GM19351 (cell line): ENCODE measurements around the gene GRIPAP1.

Source experiments
- ATAC-seq: cut with Tn5 transposase; IDR thresholded peaks from one replicate; pipeline ENCODE4 v1.9.1; 2021; ENCODE audit warnings: mild to moderate bottlenecking, moderate library complexity; ENCODE audit not compliant: unreplicated experiment

Gene GRIPAP1

GRCh38 chrX:48927736-48928382 lies 74.2 kb downstream of the GRIPAP1 start:
- no peak for ATAC-seq

DNA sequence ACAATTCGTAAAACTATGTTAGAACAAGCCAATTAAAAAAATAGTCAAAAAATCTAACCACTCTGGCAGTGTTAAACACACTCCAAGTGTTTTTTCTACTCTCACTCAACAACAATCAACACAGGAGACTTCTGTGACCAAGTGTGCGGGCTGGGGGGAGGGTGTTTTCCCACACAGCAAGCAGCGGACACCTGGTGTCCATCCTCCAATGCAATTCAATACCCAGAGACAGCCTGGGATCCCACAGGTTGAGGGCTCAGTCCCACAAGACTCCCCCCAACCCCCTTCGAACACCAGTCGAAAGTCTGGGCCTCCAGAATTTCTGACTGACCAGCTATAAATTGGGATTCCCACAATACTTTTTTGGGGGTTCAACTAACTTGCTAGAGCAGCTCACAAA lies 74.9 kb downstream of the GRIPAP1 start:
- no peak for ATAC-seq

DNA sequence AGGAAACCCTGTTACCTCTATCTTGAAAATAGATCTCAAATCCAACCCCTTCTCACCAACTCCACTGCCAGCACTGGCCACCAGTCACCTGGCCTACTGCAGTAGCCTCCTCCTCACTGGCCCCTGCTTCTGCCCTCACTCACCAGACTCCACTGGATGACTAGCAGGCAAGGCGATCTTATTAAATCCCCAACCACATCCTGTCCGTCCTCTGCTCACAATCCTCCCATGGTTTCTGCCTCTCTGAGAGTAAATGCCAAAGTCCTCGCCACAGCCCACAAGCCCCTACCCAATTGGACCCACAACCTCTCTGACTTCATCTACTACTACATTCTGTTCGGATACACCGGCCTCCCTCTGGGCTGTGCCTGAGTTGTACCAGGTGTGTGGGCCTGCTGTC lies 77.8 kb downstream of the GRIPAP1 start:
- ATAC-seq, result no peak

DNA sequence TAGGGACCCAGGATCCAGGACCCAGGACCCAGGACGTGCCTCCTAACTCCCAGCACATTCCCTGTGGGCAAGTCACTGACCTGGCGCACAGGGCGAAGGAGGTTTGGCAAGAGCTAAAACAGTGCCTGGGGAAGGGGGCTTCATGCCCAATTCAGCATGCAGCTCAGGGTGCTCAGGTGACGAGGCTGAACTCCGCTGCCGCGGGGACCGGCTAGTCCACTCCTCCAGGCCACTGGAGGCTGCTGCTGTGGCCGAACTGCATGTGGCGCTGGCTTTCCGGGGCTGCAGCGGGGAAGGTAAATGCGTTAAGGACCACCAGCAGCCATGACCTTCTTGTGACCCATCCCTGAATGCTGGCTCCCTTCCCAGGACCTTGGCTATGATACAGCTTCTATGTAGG lies 78.3 kb downstream of the GRIPAP1 start:
- no peak for ATAC-seq
